ENCODE data around the gene SH3BP4.

DNA sequence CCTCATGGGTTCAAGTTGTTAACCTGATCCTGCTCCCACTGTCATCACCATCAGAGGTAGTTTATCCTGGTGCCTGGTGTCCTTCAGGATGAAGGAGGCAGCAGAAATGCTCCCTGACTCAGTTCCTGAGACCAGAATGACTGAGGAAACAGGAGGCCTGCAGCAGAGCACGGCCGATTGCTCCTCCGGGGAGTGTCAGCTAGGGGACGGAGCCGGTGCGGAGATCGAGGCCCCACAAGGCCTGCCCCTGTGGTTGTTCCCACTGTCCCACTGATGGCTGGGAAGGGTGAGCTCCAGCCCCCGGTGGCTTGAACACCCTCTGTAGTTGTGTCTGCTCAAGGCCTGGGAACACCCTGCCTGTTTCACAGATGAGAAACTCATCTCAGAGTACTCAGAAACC, 45.6 kb downstream of the SH3BP4 start:
- TF ChIP-seq, protein P1, sequence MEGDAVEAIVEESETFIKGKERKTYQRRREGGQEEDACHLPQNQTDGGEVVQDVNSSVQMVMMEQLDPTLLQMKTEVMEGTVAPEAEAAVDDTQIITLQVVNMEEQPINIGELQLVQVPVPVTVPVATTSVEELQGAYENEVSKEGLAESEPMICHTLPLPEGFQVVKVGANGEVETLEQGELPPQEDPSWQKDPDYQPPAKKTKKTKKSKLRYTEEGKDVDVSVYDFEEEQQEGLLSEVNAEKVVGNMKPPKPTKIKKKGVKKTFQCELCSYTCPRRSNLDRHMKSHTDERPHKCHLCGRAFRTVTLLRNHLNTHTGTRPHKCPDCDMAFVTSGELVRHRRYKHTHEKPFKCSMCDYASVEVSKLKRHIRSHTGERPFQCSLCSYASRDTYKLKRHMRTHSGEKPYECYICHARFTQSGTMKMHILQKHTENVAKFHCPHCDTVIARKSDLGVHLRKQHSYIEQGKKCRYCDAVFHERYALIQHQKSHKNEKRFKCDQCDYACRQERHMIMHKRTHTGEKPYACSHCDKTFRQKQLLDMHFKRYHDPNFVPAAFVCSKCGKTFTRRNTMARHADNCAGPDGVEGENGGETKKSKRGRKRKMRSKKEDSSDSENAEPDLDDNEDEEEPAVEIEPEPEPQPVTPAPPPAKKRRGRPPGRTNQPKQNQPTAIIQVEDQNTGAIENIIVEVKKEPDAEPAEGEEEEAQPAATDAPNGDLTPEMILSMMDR (IDR thresholded peaks at IDR 0.05) = no peak
- TF ChIP-seq EZH2 (IDR thresholded peaks at IDR 0.05; ENCODE audit: borderline replicate concordance, insufficient read depth, low read depth, low read length, poor library complexity, severe bottlenecking) = no peak
